Chondrocyte (in vitro differentiated cells): ENCODE data around the gene ZNF761. TPM values are rescaled to one million over a fixed set of nuclear protein-coding genes. Genes with fewer than 3 reads are reported as not detected.

ENCODE experiments used
- DNase-seq: peaks from one replicate; pipeline ENCODE4 v3.0.0; 2021; ENCODE audit warnings: mixed read lengths, low spot score
- H3K27ac Mint-ChIP-seq: one replicate; pipeline ENCODE4 v1.8.0; 2021; ENCODE audit warnings: mild to moderate bottlenecking, moderate library complexity, mixed read lengths; ENCODE audit not compliant: unreplicated experiment
- H3K27me3 Mint-ChIP-seq: 2 replicates; pipeline ENCODE4 v1.8.0; 2021; ENCODE audit warnings: low read depth, mixed read lengths
- H3K36me3 Mint-ChIP-seq: 2 replicates; pipeline ENCODE4 v1.8.0; 2021; ENCODE audit warnings: low read depth, mixed read lengths
- H3K4me1 Mint-ChIP-seq: 2 replicates; pipeline ENCODE4 v1.8.0; 2021; ENCODE audit warnings: low read depth, mild to moderate bottlenecking, mixed read lengths
- H3K4me3 Mint-ChIP-seq: one replicate; pipeline ENCODE4 v1.8.0; 2021; ENCODE audit warnings: mild to moderate bottlenecking, moderate library complexity, mixed read lengths; ENCODE audit not compliant: unreplicated experiment
- H3K9me3 Mint-ChIP-seq: 2 replicates; pipeline ENCODE4 v1.8.0; 2021; ENCODE audit warnings: low read depth, mixed read lengths
- total RNA-seq: library from RNA; stranded (reverse); gene quantifications from 3 replicates; pipeline ENCODE4 v1.2.1, GENCODE V29; 2021
- TF ChIP-seq, protein P1 (sequence below): fragments of 200-600 bp; sonication (generic); IDR thresholded peaks from 2 replicates; pipeline ENCODE4 v1.5.0; 2021; ENCODE audit warnings: antibody characterized with exemption, mild to moderate bottlenecking, moderate library complexity

Gene ZNF761
- total RNA-seq, 1 donor from 2014 or later = 8.0 TPM

DNA sequence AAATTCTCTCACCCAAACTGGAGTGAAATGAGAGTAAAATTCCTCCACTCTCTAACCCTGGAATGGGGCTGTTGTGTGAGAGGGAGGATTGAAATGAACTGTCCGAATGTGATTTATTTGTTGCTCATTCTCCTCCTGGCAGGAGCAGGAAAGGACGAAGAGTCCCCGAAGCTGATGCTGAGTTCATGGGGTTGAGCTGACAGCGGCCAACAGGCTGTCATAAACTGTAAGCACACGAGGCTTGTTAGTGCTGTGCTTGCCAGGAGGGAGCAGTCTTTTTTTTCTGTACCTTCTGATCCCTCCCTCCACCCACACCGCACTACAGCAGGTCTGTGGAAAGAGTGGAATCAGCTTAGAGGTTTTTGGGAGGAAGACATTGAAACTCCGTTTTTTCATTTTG lies 73.1 kb downstream of the ZNF761 start:
- TF ChIP-seq, protein P1, sequence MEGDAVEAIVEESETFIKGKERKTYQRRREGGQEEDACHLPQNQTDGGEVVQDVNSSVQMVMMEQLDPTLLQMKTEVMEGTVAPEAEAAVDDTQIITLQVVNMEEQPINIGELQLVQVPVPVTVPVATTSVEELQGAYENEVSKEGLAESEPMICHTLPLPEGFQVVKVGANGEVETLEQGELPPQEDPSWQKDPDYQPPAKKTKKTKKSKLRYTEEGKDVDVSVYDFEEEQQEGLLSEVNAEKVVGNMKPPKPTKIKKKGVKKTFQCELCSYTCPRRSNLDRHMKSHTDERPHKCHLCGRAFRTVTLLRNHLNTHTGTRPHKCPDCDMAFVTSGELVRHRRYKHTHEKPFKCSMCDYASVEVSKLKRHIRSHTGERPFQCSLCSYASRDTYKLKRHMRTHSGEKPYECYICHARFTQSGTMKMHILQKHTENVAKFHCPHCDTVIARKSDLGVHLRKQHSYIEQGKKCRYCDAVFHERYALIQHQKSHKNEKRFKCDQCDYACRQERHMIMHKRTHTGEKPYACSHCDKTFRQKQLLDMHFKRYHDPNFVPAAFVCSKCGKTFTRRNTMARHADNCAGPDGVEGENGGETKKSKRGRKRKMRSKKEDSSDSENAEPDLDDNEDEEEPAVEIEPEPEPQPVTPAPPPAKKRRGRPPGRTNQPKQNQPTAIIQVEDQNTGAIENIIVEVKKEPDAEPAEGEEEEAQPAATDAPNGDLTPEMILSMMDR = no peak
- Mint-ChIP-seq H3K36me3 (no peaks in the 10 kb centered on the region), H3K4me1 (no peaks in the 10 kb centered on the region), H3K9me3 (peaks cover 18% of the 10 kb centered on the region), H3K4me3 (no peak overlapping the region), H3K27ac (no peak overlapping the region), H3K27me3 (no peaks in the 10 kb centered on the region)
- DNase-seq = no peak

DNA sequence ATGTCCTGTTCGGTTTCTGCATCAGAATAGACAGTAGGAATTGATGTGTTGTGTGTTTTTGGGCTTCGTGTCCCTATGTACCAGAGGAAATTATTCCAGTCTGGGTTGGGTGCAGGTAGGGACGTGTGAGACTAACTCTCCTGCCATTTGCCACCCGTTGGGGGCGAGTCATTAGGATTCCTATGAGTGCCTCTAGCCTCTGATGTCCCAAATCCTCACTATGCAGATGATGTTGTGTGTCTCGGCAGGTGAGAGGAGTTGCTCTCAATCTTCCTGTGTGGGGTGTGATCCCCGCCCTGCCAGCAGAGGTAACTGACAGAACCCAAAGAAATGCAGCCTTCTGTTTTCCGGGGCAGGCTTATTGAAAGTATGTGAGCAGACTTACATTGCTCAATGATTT lies 74.9 kb downstream of the ZNF761 start:
- DNase-seq = no peak
- no peaks in the 10 kb centered on the region for H3K36me3 Mint-ChIP-seq
- H3K27me3 Mint-ChIP-seq = no peaks in the 10 kb centered on the region
- no peaks in the 10 kb centered on the region for H3K4me1 Mint-ChIP-seq
- H3K4me3 Mint-ChIP-seq = no peak overlapping the region
- H3K27ac Mint-ChIP-seq = no peak overlapping the region
- H3K9me3 Mint-ChIP-seq = peaks cover 7% of the 10 kb centered on the region
- TF ChIP-seq, protein P1 = no peak

Other genes with a start within 250 kb of the ZNF761 start
- gene ZNF665, start 238.6 kb upstream of the ZNF761 start, total RNA-seq = 1.4 to 4.7 TPM (median 3.3 TPM) in 3 replicates
- 21.2 to 28.9 TPM (median 21.5 TPM) in 3 replicates for gene ZNF677, start 177.1 kb upstream of the ZNF761 start, total RNA-seq
- gene VN1R2, start 173.7 kb upstream of the ZNF761 start, total RNA-seq = not detected in 3 replicates
- not detected in 3 replicates for gene VN1R4, start 164.3 kb upstream of the ZNF761 start, total RNA-seq
- gene ZNF845, start 98.2 kb upstream of the ZNF761 start, total RNA-seq = 3.6 to 6.6 TPM (median 4.8 TPM) in 3 replicates
- 5.9 to 6.9 TPM (median 6.4 TPM) in 3 replicates for gene ZNF525, start 66.3 kb upstream of the ZNF761 start, total RNA-seq
- 6.5 to 12.2 TPM (median 7.3 TPM) in 3 replicates for gene ZNF765, start 36.8 kb upstream of the ZNF761 start, total RNA-seq
- 2.2 to 2.6 TPM (median 2.4 TPM) in 3 replicates for gene ZNF813, start 35.7 kb downstream of the ZNF761 start, total RNA-seq
- 7.9 to 9.1 TPM (median 7.9 TPM) in 3 replicates for gene ZNF331, start 106.2 kb downstream of the ZNF761 start, total RNA-seq
- gene DPRX, start 200.0 kb downstream of the ZNF761 start, total RNA-seq = not detected in 3 replicates